Embryonic facial prominence (tissue), 1 donor: ENCODE results near the gene MSANTD1.

Source experiments
- DNase-seq: peaks from one replicate; pipeline ENCODE4 v3.0.0-alpha.2; 2016; ENCODE audit errors: extremely low spot score

MSANTD1 gene

DNA sequence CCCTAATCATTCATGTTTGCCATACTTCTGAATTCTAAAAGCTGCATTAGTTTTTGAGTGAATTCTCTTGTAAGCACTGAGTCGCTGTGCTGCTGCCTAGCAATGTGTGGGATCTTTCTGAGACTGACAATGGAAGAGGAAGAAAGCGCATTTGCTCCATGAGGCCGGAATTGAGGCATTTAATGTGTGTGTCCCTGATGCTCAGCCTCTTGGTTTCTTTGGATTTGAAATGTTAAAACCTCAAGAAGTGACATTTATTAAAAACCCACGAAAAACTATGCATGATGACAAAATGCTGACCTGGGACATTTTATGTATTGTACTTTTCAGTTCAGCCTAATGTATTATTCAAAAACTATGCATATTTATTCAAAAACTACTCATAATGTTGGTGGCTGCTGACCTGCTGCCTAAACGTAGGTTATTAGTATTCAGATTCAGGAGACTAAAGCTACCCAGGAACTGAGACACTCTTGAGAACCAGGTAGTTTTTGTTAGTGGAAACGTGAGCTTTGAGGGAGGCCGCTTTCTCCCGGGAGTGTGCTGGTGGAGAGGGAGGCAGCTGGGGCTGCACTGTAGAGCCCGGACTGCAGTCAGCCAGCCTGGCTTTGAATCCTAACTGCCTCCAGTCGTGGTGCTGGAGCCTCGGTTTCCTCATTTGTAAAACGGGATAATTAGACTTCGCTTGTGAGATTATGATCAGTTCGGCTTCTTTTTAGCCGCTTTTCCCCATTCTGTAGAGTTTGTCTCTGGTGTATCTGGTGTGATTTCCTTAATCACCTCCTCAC is 55.2 kb downstream of the MSANTD1 start:
- DNase-seq, result no peak

DNA sequence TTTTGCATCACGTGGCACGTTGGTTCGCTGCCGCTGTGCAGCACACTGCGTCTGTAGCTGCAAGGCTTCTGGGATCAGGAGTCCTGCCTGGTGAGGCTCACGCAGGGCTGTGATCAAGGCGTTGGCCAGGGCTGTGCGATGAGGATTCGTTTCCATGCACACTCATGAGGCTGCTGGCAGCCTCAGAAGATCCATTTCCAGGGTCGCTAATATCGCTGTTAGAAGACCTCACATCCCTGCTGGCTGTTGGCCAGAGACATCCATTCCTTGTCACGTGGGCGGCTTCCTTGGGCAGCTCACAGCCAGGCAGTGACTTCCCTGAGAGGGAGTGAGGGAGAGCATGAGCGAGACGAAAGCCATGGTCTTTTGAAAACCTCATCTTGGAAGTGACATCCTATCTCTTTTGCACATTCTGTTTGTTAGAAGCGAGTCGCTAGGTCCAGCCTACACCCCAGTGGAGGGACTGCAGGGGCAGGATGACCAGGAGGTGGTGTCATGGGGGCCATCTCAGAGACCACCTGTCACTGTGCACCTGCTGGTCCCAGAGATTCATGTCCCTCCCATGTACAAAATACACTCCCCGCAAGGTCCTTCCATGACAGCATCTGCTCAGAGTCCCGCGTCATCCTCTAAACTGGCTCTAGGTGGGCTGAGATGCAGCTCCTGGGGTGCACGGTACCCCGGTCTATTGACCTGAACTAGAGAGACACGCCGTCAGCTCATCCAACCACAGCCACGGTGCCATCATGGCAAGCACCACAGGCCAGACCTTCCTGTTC is 56.1 kb downstream of the MSANTD1 start:
- DNase-seq, result no peak

DNA sequence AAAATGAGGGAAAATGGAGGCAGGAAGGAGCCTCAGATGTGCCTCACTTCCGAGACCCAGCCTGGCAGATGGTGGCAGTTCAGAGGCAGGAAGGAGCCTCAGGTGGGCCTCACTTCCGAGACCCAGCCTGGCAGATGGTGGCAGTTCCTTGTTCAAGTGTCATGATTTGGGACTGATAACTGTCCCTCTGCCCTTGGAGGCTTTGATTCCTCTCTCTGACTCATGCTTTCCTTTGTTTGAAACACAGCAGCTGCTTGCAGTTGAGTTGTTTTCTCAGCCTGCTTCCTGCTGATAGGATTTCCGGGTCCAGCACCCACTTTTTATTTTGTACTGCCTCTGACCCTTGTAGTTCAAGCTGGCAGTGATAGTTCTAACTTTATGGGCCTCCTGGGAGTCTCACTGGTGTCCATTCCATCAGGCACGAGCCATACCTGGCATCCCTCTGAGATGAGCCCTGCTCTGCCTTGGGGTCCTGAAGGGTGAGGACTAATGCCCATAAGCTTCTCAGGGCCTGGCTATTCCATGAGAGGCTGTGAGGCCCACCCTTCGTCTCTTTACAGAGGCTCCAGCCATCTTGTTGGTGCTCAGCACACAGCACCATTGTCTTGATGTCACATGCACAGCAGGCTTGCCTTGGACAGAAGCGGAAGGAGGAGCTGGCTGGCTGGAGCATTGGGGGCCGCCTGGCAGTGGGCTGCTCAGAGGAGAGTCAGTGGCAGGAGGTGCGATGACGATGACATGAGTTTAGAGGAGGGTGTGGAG is 56.8 kb downstream of the MSANTD1 start:
- no peak for DNase-seq
